ENCODE data around the gene CIAO1.
"Not testable (repeated sequence)": the region's sequence is repeated elsewhere in the genome, so short reads cannot be mapped to it uniquely, and the experiment has no call there.

Gene CIAO1

DNA sequence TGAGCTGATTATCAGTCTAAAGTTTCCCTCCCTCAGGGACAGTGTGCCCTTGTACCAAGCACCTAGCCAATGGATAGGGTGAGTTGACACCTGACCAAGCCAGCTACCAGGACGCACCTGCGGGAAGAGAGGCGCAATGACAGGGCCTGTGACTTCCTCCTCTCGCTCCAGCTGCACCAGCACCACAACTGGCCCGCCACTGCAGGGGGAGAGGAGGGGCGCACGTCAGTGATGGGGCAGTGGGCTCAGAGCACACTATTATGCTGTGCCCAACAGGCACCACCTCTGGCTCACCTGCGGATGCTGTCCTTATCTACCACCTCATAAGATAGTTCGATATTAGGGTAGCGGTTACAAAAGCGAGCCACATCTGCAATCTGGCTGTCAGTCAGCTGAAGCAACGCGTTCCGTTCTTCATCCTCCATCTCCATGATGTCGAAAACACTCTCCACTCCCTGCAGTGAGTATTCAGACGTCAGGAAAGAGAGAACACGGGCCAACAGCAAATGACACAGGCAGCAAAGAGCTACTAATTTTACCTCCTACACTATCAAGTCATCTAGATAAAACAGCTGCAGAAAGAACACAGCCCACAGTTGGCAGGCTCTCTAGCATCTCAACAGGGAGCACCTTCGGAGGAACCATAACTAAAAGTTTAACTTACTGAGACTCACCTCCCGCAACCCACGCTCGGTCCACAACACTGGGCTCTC, 10.9 kb downstream of the CIAO1 start:
- no peak for DNase-seq (ENCODE audit: low spot score)

GRCh38 chr2:96287273-96287856, 21.3 kb downstream of the CIAO1 start:
- DNase-seq (ENCODE audit: low spot score): no peak

GRCh38 chr2:96291751-96292150, 25.7 kb downstream of the CIAO1 start:
- no peak for DNase-seq (ENCODE audit: low spot score)

DNA sequence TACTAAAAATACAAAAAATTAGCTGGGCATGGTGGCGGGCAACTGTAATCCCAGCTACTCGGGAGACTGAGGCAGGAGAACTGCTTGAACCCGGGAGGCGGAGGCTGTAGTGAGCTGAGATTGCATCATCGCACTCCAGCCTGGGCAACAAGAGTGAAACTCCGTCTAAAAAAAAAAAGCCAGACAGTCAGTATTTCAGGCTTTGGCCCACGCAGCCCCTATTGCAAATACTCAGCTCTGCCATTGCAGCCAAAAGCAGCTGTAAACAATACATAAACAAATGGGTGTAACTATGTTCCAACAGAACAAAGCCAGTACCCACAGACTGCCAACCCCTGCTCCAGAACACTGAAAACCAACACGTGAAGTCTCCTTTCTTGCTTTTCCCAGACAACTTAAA, 28.2 kb downstream of the CIAO1 start:
- DNase-seq (ENCODE audit: low spot score): not testable (repeated sequence)

- DNase-seq (ENCODE audit: low spot score): no peak
Observed at GRCh38 chr2:96296925-96297324, 30.9 kb downstream of the CIAO1 start.

GRCh38 chr2:96301865-96302264, 35.8 kb downstream of the CIAO1 start:
- DNase-seq (ENCODE audit: low spot score): no peak

DNA sequence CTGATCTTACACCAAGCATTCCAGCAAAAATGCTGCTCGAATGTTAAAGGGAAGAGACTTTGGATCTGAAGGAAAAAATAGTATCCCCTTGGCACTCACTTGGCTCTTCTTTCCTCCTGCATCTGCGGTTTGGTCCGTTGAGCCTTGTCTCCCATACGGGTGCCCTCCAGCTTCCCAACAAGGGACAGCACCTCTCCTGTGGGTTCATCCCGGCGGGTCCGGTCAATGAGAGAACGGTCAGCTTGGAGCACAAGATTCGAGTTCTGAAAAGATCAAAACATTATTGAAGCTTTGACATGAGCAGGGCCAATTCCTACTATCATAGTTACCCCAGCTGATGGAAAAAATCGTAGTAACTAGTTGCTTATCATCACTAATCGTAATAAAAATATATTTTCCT, 38.6 kb downstream of the CIAO1 start:
- DNase-seq (ENCODE audit: low spot score): no peak

DNA sequence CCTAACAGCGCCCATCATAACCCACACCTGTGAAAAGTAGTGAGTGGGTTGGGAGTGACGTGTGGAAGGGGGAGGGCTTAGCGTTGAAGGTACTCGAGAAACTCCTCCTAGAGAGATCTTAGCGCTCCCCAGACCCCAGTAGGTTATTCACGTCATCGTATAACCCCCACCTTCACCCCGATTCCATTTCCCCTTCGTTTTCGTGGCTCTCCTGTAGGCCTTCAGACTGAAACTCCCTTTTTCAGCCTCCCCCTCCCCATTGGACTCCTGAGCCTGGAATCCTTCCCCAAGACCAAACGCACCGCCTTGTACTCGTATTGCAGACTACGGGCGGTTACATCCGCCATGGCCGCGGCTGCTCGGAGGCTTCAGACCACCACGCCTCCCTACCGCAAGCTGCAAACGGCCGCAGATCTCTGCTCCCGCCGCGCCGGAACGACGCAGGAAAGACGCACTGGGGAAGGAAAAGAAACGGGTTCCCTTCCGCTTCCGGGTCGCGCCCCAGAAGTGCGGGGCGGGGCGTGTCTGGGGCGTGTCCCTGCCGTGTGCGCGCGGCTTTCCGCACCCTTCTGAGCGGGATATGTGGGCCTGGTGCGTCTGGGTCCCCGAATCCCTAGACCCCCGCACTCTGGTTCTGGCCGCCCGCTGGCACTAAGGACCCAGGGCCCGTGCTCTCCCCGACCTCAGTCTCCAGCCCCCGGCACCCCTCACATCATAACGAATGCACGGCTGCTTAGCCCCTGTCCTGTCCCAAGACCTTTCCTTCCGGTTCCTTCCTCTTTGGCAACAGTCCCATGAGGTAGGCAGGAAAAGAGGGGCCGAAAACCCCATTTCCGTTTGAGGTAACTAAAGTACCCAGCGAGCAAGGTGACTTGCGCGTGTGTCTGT, 39.3 kb downstream of the CIAO1 start, which contains the start of gene SNRNP200:
TSS of gene SNRNP200 (minus strand) at position 456 of the 888 bp plus-strand sequence. CDS start at position 347, 109 bp downstream.
- DNase-seq (ENCODE audit: low spot score): peak; percentile 93

- DNase-seq (ENCODE audit: low spot score): no peak
Observed at GRCh38 chr2:96305979-96306308, 39.9 kb downstream of the CIAO1 start.

DNA sequence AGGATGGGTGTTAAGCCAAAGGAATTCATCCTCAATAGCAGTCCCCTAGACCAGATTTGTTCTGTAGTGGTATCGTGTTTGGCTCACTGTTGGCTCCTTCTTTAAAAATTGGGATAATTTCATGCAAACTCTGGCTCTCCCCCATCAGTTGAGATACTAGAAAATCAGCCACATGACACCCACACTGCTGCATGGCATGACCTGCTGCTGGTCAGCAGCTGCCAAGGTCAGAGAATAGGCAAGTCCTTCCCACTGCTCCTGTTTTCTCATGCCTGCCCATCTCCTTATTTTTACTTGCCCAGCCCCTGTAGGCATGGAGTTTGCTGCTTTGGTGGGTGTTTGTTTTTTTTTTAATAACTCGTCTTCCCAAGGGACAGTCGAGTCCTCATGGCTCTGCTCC, 40.3 kb downstream of the CIAO1 start:
- no peak for DNase-seq (ENCODE audit: low spot score)

- no peak for DNase-seq (ENCODE audit: low spot score)
Observed at GRCh38 chr2:96308248-96308647, 42.2 kb downstream of the CIAO1 start.

GRCh38 chr2:96315005-96315399, 49.0 kb downstream of the CIAO1 start:
- DNase-seq (ENCODE audit: low spot score): no peak

GRCh38 chr2:96315400-96316071, 49.5 kb downstream of the CIAO1 start:
- no peak for DNase-seq (ENCODE audit: low spot score)

GRCh38 chr2:96316999-96317398, 51.0 kb downstream of the CIAO1 start:
- no peak for DNase-seq (ENCODE audit: low spot score)

- DNase-seq (ENCODE audit: low spot score): no peak
Observed at GRCh38 chr2:96317584-96317997, 51.6 kb downstream of the CIAO1 start.

- DNase-seq (ENCODE audit: low spot score): no peak
Observed at GRCh38 chr2:96318723-96319122, 52.7 kb downstream of the CIAO1 start.

DNA sequence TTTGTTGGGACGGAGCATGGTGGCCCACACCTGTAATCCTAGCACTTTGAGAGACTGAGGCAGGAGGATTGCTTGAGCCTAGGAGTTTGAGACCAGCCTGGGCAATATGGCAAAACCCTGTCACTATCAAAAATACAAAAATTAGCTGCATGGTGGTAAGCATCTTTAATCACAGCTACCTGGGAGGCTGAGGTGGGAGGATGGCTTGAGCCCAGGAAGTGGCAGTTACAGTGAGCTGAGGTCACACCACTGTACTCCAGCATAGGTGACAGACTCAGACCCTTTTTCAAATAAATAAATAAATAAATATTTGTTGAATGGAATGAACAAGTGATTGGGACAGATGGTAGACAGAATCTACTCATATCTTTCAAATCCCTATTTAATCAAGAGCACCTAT, 53.4 kb downstream of the CIAO1 start:
- DNase-seq (ENCODE audit: low spot score): no peak

- no peak for DNase-seq (ENCODE audit: low spot score)
Observed at GRCh38 chr2:96320326-96320725, 54.3 kb downstream of the CIAO1 start.

GRCh38 chr2:96320728-96321622, 55.0 kb downstream of the CIAO1 start:
- DNase-seq (ENCODE audit: low spot score): no peak
